ENCODE results near the gene ANTKMT.
"Not testable (repeated sequence)": the region's sequence is repeated elsewhere in the genome, so short reads cannot be mapped to it uniquely, and the experiment has no call there.

ANTKMT gene

GRCh38 chr16:746637-747036 lies 25.7 kb downstream of the ANTKMT start:
- no peak for DNase-seq

- DNase-seq: no peak
These were observed 27.2 kb downstream of the ANTKMT start for GRCh38 chr16:747978-748746.

- no peak for DNase-seq
These were observed 28.1 kb downstream of the ANTKMT start for GRCh38 chr16:749010-749409.

- no peak for DNase-seq
These were observed 29.5 kb downstream of the ANTKMT start for GRCh38 chr16:750485-750884.

GRCh38 chr16:751152-752006 lies 30.4 kb downstream of the ANTKMT start:
- no peak for DNase-seq

GRCh38 chr16:752007-752312 lies 31.0 kb downstream of the ANTKMT start:
- DNase-seq: no peak

GRCh38 chr16:754121-754607 lies 33.2 kb downstream of the ANTKMT start:
- not testable (repeated sequence) for DNase-seq

GRCh38 chr16:754656-755055 lies 33.7 kb downstream of the ANTKMT start:
- DNase-seq: no peak

GRCh38 chr16:756428-756827 lies 35.5 kb downstream of the ANTKMT start:
- DNase-seq: no peak

- DNase-seq: peak; percentile 17
These were observed 38.4 kb downstream of the ANTKMT start for GRCh38 chr16:759110-759910.

GRCh38 chr16:760065-760464 lies 39.1 kb downstream of the ANTKMT start:
- no peak for DNase-seq

- no peak for DNase-seq
These were observed 39.8 kb downstream of the ANTKMT start, which contains the start of gene MSLN for GRCh38 chr16:760545-761343. TSS of gene MSLN (plus strand) at chr16:760734. CDS start at chr16:762681, 1,947 bp downstream.

GRCh38 chr16:761625-762513 lies 40.9 kb downstream of the ANTKMT start:
- no peak for DNase-seq

- DNase-seq: no peak
These were observed 41.8 kb downstream of the ANTKMT start for GRCh38 chr16:762595-763268.

GRCh38 chr16:763369-764183 lies 42.6 kb downstream of the ANTKMT start:
- no peak for DNase-seq

- no peak for DNase-seq
These were observed 43.3 kb downstream of the ANTKMT start for GRCh38 chr16:764184-764750.

GRCh38 chr16:764848-765487 lies 44.0 kb downstream of the ANTKMT start:
- no peak for DNase-seq

GRCh38 chr16:765488-765865 lies 44.5 kb downstream of the ANTKMT start:
- DNase-seq: no peak
